H1 (cell line): ENCODE data around the gene CAMSAP1. TPM values are rescaled to one million over a fixed set of nuclear protein-coding genes. Genes with fewer than 3 reads are reported as not detected.

Experiments
- CTCF ChIA-PET: fragments of 300-600 bp; sonication (Branson Sonifier 250); formaldehyde crosslinking; loops from one replicate; lab custom pipeline; 2021; ENCODE audit not compliant: partially characterized antibody; lab: Charles Lee
- POLR2A ChIA-PET: fragments of 300-600 bp; sonication (Branson Sonifier 250); formaldehyde crosslinking; loops from one replicate; lab custom pipeline; 2021; ENCODE audit warnings: inconsistent platforms; ENCODE audit not compliant: partially characterized antibody; lab: Charles Lee
- DNase-seq, 2 experiments: peaks; one replicate each; pipeline versions ENCODE4 v3.0.0 to v3.0.0-alpha.2; 2010 to 2022; ENCODE audit warnings: low spot score in 2 of 2, low read depth in 1 of 2, mixed read lengths in 1 of 2
- FAIRE-seq: peaks from 2 replicates; lab custom pipeline; 2011; peaks lifted over from hg19 to GRCh38; lab: Jason Lieb, UNC
- H2AFZ ChIP-seq: 2 replicates; pipeline ENCODE4 v1.8.1; 2012; ENCODE audit warnings: low read length, inconsistent platforms
- H2AK5ac ChIP-seq: 2 replicates; pipeline ENCODE4 v1.6.1; 2013; ENCODE audit warnings: low read depth, low read length
- H2BK120ac ChIP-seq: replicated peaks from 2 replicates; pipeline ENCODE3; 2013; ENCODE audit warnings: low read depth, low read length, inconsistent platforms
- H2BK12ac ChIP-seq: 2 replicates; pipeline ENCODE4 v1.6.1; 2013; ENCODE audit warnings: low read depth, low read length
- H2BK15ac ChIP-seq: 2 replicates; pipeline ENCODE4 v1.6.1; 2013; ENCODE audit warnings: low read length
- H2BK20ac ChIP-seq: 2 replicates; pipeline ENCODE4 v1.6.1; 2013; ENCODE audit warnings: low read length
- H2BK5ac ChIP-seq: 2 replicates; pipeline ENCODE4 v1.6.1; 2013; ENCODE audit warnings: low read depth, low read length
- H3K14ac ChIP-seq: 2 replicates; pipeline ENCODE4 v1.6.1; 2013; ENCODE audit warnings: inconsistent platforms; ENCODE audit not compliant: insufficient read length
- H3K18ac ChIP-seq: 2 replicates; pipeline ENCODE4 v1.6.1; 2013; ENCODE audit warnings: low read length; ENCODE audit errors: extremely low read depth
- H3K23ac ChIP-seq: 2 replicates; pipeline ENCODE4 v1.6.1; 2013; ENCODE audit warnings: inconsistent platforms; ENCODE audit not compliant: insufficient read length
- H3K23me2 ChIP-seq: 2 replicates; pipeline ENCODE4 v1.6.1; 2013; ENCODE audit warnings: low read depth, low read length
- H3K27ac ChIP-seq: 2 replicates; pipeline ENCODE4 v1.6.1; 2011; ENCODE audit warnings: low read depth, low read length, inconsistent platforms
- H3K27me3 ChIP-seq, 4 experiments: replicated peaks in 1 of 4; 1 replicate in 1 of 4; 2 replicates in 3 of 4; pipeline versions ENCODE4 v1.6.1 to v1.8.1; 2011 to 2013; ENCODE audit warnings: low read length in 3 of 4, mild to moderate bottlenecking in 3 of 4, inconsistent platforms in 2 of 4, mixed read lengths in 2 of 4, moderate library complexity in 1 of 4; ENCODE audit not compliant: control insufficient read depth in 3 of 4, insufficient read depth in 3 of 4; ENCODE audit errors: extremely low read depth in 1 of 4
- H3K36me3 ChIP-seq, 4 experiments: 2 replicates each; pipeline versions ENCODE4 v1.6.1 to v1.8.1; 2011 to 2013; ENCODE audit warnings: mild to moderate bottlenecking in 4 of 4, low read length in 3 of 4, moderate library complexity in 2 of 4, control low read depth in 1 of 4, inconsistent platforms in 1 of 4; ENCODE audit not compliant: insufficient read depth in 4 of 4, control insufficient read depth in 2 of 4
- H3K4ac ChIP-seq: replicated peaks from 2 replicates; pipeline ENCODE3; 2013; ENCODE audit warnings: low read length, low read depth, mixed read lengths, inconsistent platforms; ENCODE audit not compliant: insufficient read length
- H3K4me1 ChIP-seq, 4 experiments: replicated peaks in 1 of 4; 1 replicate in 1 of 4; 2 replicates in 3 of 4; pipeline versions ENCODE4 v1.6.1 to v1.8.1; 2011 to 2013; ENCODE audit warnings: low read length in 3 of 4, inconsistent platforms in 2 of 4, mixed read lengths in 1 of 4; ENCODE audit not compliant: insufficient read depth in 4 of 4, control insufficient read depth in 3 of 4
- H3K4me2 ChIP-seq, 2 experiments: 2 replicates each; pipeline versions ENCODE4 v1.6.1 to v1.8.1; 2011 to 2013; ENCODE audit warnings: low read depth in 2 of 2, low read length in 2 of 2, control low read depth in 1 of 2, inconsistent platforms in 1 of 2, mild to moderate bottlenecking in 1 of 2; ENCODE audit not compliant: insufficient read depth in 1 of 2
- H3K4me3 ChIP-seq, 4 experiments: fragments of 200-600, 300-600 bp in 1 of 4; sonication (generic), shearing (Covaris generic), sonication (Bioruptor Twin) in 1 of 4; 2 replicates each; pipeline versions ENCODE4 v1.5.1 to v1.8.1; 2011 to 2016; ENCODE audit warnings: low read length in 4 of 4, low read depth in 3 of 4, control low read depth in 2 of 4, inconsistent platforms in 2 of 4, mild to moderate bottlenecking in 2 of 4, mixed read lengths in 1 of 4, moderate library complexity in 1 of 4; ENCODE audit not compliant: insufficient read depth in 2 of 4; ENCODE audit errors: extremely low read depth in 1 of 4
- H3K56ac ChIP-seq: replicated peaks from 2 replicates; pipeline ENCODE3; 2013; ENCODE audit warnings: low read depth, mild to moderate bottlenecking, mixed read lengths, low read length, inconsistent platforms; ENCODE audit not compliant: insufficient read length
- H3K79me1 ChIP-seq: 2 replicates; pipeline ENCODE4 v1.6.1; 2013; ENCODE audit warnings: low read depth, low read length, control low read depth
- H3K79me2 ChIP-seq, 2 experiments: 2 replicates each; pipeline versions ENCODE4 v1.6.1 to v1.8.1; 2012 to 2013; ENCODE audit warnings: low read length in 2 of 2, mild to moderate bottlenecking in 2 of 2, inconsistent platforms in 1 of 2; ENCODE audit not compliant: insufficient read depth in 2 of 2, control insufficient read depth in 1 of 2
- H3K9ac ChIP-seq, 4 experiments: replicated peaks in 1 of 4; 1 replicate in 1 of 4; 2 replicates in 3 of 4; pipeline versions ENCODE4 v1.6.1 to v1.8.1; 2011 to 2013; ENCODE audit warnings: low read depth in 3 of 4, low read length in 3 of 4, control low read depth in 2 of 4, mild to moderate bottlenecking in 2 of 4, moderate library complexity in 2 of 4, inconsistent platforms in 1 of 4; ENCODE audit errors: extremely low read depth in 1 of 4
- H3K9me3 ChIP-seq, 2 experiments: 2 replicates each; pipeline versions ENCODE4 v1.6.1 to v1.8.1; 2012 to 2013; ENCODE audit warnings: mild to moderate bottlenecking in 2 of 2, moderate library complexity in 2 of 2, control low read depth in 1 of 2, inconsistent platforms in 1 of 2, low read depth in 1 of 2, low read length in 1 of 2, mixed read lengths in 1 of 2; ENCODE audit not compliant: insufficient read depth in 2 of 2
- H4K20me1 ChIP-seq, 2 experiments: replicated peaks in 1 of 2; 2 replicates each; pipeline versions ENCODE3 to v1.8.1; 2011 to 2013; ENCODE audit warnings: inconsistent platforms in 2 of 2, low read length in 2 of 2, mild to moderate bottlenecking in 1 of 2; ENCODE audit not compliant: insufficient read depth in 2 of 2, control insufficient read depth in 1 of 2
- H4K5ac ChIP-seq: 2 replicates; pipeline ENCODE4 v1.6.1; 2013; ENCODE audit warnings: low read length, low read depth, mixed read lengths, inconsistent platforms; ENCODE audit not compliant: insufficient read length
- H4K8ac ChIP-seq: 2 replicates; pipeline ENCODE4 v1.8.0; 2013; ENCODE audit warnings: mild to moderate bottlenecking, moderate library complexity, low read length, inconsistent platforms; ENCODE audit not compliant: insufficient read depth; ENCODE audit errors: extremely low read depth
- H4K91ac ChIP-seq: replicated peaks from 2 replicates; pipeline ENCODE3; 2013; ENCODE audit warnings: low read length, mixed read lengths, inconsistent platforms; ENCODE audit not compliant: insufficient read length
- RNF2 ChIP-seq: fragments of 200-900, 300-1000 bp; sonication (generic); IDR thresholded peaks from 2 replicates; pipeline ENCODE4 v1.7.1; 2016; ENCODE audit warnings: borderline replicate concordance, low read depth, mild to moderate bottlenecking, antibody characterized with exemption, low read length; ENCODE audit not compliant: poor library complexity, severe bottlenecking; ENCODE audit errors: missing control alignments
- WGBS, 2 experiments: shearing (Covaris generic) in 1 of 2; methylation state at CpG; one replicate each; pipeline versions ENCODE4 v1.1.6 to v1.1.7; 2013 to 2015; ENCODE audit warnings: low lambda C conversion rate in 2 of 2, mixed read lengths in 2 of 2, inconsistent platforms in 1 of 2, low coverage in 1 of 2, missing lambda C conversion rate in 1 of 2; ENCODE audit not compliant: insufficient replicate concordance in 2 of 2, insufficient coverage in 1 of 2, insufficient read length in 1 of 2; ENCODE audit errors: extremely low coverage in 1 of 2, missing lambda C conversion rate in 1 of 2; 5-methylcytosine and 5-hydroxymethylcytosine counted together
- polyA plus RNA-seq, 7 experiments: library from polyadenylated mRNA; depleted of rRNA in 3 of 7; stranded (reverse) in 5 of 7; unstranded in 2 of 7; fragments of >200 nt in 5 of 7; fragments of 200-250 nt in 2 of 7; gene quantifications; 1 replicate in 5 of 7; 2 replicates in 1 of 7; 4 replicates in 1 of 7; pipeline versions ENCODE4 v1.2.1 to v1.2.3, GENCODE V29; 2011 to 2013; ENCODE audit warnings: missing spikeins in 2 of 7, mixed read lengths in 2 of 7
- total RNA-seq: library from RNA; stranded (reverse); fragmentation: NEBNext Ultra II Directional; extraction: Animal tissue kit (Norgen Biotek cat#: 25700); gene quantifications from 2 replicates; pipeline ENCODE4 v1.2.1, GENCODE V29; 2021

CAMSAP1 gene
- total and polyA plus RNA-seq, 2 of the 8 experiments (the other 6 are each of a cell fraction or from before 2014, with no cell fraction given), result 13.4 to 44.0 TPM

DNA sequence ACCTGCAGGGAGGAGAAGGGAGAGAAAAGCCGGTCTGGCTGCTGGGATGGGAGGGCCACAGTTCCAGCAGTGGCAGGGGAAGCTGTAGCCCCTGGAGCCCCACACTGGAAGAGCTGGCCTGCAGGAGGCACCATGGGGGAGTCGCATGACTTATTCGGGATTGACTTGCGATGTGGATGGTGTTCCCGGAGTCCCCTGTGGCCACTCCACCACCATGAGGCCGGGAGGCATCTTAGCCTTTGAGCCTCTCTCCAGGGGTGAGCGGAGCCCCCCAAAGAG, 113.3 kb downstream of the CAMSAP1 start:
- CTCF ChIA-PET, result interaction anchor here (0.8 to 2.6 kb wide), 6 partner anchors 26 to 198 kb away, joined by 3 to 15 read pairs (median 3); no protein-coding TSS in a partner anchor
- TF ChIP-seq RNF2, result no peak
- FAIRE-seq (no peak), DNase-seq (no peak)
- H2AK5ac ChIP-seq, result no peak overlapping the region
- H4K20me1 ChIP-seq, result no peaks in the 10 kb centered on the region
- no peak overlapping the region for H2AFZ ChIP-seq
- H3K9ac ChIP-seq, result no peak overlapping the region
- H2BK120ac ChIP-seq, result no peak overlapping the region
- no peak overlapping the region for H4K91ac ChIP-seq
- H4K5ac ChIP-seq, result no peak overlapping the region
- H3K27me3 ChIP-seq, result no peaks in the 10 kb centered on the region
- H3K14ac ChIP-seq, result no peak overlapping the region
- no peak overlapping the region for H3K18ac ChIP-seq
- H3K56ac ChIP-seq, result no peak overlapping the region
- H3K4me1 ChIP-seq, result no peaks in the 10 kb centered on the region; a peak in 1 of 7 replicates
- H3K4me2 ChIP-seq, result no peak overlapping the region
- H3K23me2 ChIP-seq, result no peaks in the 10 kb centered on the region
- no peak overlapping the region for H3K4ac ChIP-seq
- H4K8ac ChIP-seq, result no peak overlapping the region
- H3K9me3 ChIP-seq, result no peaks in the 10 kb centered on the region
- POLR2A ChIA-PET, result interaction anchor here (1.0 kb wide), 1 partner anchor 74 kb away, joined by 3 read pairs; no protein-coding TSS in a partner anchor
- no peak overlapping the region for H2BK5ac ChIP-seq
- H3K79me2 ChIP-seq, result no peaks in the 10 kb centered on the region
- no peaks in the 10 kb centered on the region for H3K36me3 ChIP-seq
- no peak overlapping the region for H3K23ac ChIP-seq
- no peak overlapping the region for H3K27ac ChIP-seq
- WGBS, 2 experiments, result 85% methylated on average over 7 of the region's 7 CpGs; no CpG with 5 or more reads in 1 of the 2 experiments
- no peaks in the 10 kb centered on the region for H3K79me1 ChIP-seq
- no peak overlapping the region for H2BK12ac ChIP-seq
- no peak overlapping the region for H2BK20ac ChIP-seq
- no peak overlapping the region for H3K4me3 ChIP-seq
- H2BK15ac ChIP-seq, result no peak overlapping the region
